ENCODE measurements around the gene CMBL.

- TF ChIP-seq CTCF (IDR thresholded peaks at IDR 0.05; ENCODE audit: poor library complexity) (no peak), EZH2 (IDR thresholded peaks at IDR 0.05; ENCODE audit: borderline replicate concordance) (no peak), EZH2phosphoT487 (IDR thresholded peaks at IDR 0.05; ENCODE audit: low read depth, severe bottlenecking, unreplicated experiment) (no peak)
Observed at GRCh38 chr5:10295619-10296326, 11.9 kb downstream of the CMBL start.
